ENCODE measurements around the gene GRIK3.

Gene GRIK3

DNA sequence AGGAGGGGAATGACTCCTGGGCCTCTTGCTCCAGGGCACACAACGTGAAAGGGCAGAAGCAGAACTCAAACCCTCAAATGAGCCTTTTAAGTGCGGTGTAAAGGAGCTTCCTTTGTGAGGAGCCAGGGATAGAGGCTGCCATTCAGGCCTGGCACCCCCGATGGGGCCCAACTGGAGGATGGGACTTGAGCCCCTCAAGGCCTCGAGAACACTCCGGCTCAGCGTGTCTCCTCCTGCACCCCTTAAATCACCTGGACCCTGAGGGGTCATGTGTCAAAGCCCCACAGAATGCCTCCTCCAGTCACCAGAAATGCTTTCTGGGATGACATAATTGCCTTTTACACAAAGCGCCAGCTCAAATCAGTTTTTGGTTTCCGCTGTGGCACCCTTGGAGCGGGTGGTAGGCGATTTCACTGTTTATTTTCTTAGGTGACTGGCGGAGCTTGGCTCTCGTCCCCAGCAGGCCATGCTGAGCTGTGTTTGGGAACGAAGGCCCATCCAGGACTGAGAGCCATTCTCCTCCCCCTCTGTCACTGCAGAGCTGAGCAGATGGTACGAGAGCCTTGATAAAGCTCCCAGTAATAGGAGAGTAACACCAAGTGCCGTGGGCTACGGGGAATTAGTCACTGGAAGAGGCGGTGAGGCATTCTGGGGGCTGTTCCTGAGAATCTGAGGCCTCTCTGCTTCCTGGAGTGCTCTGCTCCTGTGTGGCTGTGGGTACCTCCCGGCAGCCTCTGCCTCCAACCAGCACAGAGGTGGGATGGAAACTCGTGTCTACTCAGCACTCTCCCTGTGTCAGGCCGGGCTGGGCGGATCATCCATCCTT is 163.0 kb downstream of the GRIK3 start:
- ATAC-seq = no peak

DNA sequence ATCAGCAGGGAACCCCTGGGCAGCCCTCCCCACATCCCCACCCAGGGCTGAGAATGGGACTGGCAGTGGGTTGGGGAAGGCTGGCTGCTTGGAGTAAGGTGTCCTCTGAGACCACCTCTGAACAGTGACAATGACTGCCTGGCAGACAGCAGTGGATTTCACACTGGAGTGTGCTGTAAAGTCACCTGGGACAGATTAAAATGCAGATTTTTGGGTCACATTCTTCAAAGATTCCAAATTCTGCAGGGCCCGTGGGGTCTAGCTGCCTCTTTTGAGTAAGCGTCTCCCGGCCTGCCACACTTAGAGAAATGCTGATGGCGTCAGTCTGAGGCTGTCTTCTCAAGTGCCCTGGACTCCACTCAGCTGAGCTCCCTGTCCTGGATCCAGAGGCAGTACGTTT is 164.5 kb downstream of the GRIK3 start:
- ATAC-seq = no peak

DNA sequence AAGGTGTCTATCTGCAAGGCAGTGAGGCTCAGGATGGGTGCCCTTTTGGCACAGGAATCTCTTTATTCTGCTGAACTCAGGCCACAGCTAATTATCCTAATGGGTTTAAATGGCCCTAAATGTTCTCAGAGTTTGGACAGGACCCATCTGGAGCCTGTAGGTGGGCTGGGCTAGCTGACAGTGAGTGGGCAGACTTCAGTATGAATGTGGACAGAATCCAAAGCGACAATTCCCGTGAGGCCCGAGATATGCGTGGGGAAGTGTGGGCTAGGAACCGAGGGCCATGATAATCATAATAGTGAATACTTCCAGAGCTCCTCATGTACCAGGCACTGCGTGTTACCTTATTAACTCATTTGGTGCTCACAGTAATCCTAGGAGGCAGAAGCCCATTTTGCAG is 165.3 kb downstream of the GRIK3 start:
- no peak for ATAC-seq

DNA sequence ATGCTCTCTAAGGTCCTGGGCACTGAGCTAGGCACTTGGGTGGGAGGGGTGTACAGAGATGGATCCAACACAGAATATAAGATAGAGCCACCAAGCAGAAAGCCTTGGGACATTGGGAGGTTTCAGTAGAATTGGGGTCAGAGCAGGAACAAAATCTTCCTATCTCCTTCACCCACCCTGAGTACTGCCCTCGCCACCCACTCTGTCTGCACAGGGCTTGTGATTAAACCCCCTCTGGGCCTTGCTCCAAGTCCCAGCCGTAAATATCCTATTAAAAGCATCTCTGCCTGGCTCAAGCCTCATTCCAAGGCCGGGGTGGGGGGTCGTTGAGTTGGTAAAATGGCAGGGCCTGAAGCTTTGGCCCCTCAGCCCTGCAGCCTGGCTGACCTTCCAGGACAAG is 166.7 kb downstream of the GRIK3 start:
- ATAC-seq = no peak

DNA sequence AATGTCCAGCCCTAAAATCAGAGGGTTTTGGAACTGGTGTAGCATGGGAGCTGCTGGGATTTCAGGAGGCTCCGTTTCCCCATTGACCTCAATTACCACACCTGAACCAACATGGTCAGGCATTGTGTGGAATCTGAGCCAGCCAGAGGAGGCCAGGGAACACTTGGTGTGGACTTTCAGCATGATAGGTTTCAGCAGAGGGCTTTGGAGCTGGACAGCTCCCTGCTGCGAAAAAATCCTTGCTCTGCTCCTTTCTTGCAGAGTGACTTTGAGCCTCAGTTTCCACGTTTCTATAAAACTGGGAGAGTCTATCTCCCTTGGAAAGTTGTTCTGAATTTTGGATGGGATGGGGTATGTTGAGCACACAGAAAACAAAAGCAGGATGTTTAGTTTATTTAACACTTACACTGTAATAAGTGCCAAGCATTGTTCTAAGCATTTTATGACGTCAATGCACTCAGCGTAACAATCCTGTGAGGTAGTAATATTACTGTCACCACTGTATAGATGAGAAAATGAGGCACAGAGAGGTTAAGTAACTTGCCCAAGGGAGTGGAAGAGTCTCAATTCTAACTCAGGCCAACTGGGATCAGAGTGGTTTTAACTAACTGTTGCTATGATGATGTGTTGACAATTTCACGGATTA is 168.0 kb downstream of the GRIK3 start:
- ATAC-seq = no peak

DNA sequence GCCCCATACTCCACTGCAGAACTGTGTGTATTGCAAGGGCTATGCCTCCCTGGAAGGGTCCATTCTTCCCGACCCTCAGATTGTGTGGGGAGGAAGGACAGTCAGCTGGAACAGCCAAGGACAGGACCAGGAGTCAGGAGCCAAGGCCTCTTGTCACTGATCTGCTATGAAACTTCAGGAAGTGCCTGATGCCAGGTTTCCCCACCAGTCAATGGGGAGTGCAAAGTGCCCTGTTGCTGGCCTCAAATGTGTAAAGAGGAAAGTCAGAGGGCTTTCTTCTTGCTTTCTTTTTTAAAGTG is 168.8 kb downstream of the GRIK3 start:
- ATAC-seq = no peak

DNA sequence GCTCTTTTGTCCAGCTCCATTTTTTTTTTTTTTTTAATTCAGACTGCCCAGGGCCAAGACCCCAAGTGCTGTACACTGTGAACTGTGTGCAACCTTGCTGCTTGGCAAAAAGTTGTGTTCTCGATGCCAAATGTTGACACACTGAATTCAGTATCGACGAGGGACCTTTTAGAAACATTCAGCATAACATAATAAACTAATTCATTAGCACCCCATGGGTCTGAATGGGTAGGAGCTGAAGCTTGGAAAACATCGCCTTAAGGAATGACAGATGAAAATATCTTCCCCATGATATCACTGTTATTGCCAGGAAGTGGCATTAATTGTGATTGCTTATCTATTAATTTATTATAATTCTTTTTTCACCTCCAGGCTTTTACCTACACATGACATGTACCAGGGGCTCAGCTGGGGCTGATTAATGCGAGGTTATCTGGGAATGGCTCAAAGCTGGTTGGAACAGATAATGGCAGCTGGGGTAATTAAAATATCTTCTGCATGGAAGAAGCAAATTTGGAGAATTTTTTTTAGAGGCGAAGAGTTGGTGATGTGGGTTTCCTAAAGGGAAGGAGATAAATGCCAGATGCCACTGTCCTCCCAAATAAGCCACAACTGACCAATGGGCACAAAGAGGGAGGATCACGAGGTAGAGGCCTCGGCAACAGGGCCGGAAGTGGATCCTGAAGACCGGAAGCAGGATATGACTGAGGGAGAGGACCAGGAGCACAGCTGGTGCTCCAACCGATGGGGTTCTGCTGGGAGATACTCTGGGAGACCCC is 169.3 kb downstream of the GRIK3 start:
- no peak for ATAC-seq

DNA sequence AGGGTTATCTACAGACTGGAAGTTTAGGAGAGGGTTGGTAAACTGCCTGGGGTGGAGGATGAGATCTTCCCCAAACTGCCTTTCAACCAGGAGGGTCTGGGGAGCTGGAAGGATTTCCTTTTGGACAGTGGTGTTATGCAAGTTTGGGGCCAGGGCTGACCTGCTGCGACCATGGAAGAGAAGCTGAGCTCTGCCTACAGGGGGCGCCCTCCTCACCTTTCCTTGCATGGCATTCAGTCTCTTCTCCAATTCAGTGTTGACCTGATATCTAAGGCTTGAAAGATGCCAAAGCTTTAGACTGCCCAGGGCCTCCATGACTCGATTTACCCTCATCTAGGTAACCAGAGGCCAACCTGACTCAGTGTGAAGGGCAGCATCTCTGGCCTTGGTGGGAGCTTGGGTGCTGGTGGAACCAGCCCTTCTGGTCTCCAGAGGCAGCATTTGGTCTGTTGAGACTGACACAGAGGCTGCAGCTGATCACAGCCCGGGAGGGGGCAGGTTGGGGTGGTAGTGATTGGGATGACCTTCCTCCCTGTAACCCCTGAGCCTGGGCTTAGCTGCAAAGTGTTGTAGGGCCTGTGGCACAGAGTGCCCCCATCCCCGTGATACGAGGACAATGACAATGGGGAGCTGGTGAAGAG is 170.0 kb downstream of the GRIK3 start:
- ATAC-seq = no peak

DNA sequence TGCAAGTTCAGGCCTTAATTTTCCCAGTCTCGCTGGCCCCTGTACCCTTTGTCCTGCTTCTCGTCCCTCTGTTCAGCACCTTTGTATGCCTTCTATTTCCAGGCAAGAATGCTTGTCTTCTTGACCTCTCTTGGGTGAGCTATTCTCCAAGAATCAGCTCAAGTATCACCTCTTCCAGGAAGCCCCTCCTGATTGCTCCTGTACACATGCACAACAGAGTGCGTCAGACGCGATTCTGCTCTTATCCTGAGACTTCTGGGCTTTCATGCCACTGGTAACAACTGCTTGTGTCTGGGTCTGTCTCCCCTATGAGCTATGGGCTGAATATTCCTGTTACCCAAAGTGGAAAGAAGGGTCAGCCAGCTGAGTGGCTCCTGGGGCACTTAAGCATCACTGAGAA is 170.8 kb downstream of the GRIK3 start:
- ATAC-seq = no peak

DNA sequence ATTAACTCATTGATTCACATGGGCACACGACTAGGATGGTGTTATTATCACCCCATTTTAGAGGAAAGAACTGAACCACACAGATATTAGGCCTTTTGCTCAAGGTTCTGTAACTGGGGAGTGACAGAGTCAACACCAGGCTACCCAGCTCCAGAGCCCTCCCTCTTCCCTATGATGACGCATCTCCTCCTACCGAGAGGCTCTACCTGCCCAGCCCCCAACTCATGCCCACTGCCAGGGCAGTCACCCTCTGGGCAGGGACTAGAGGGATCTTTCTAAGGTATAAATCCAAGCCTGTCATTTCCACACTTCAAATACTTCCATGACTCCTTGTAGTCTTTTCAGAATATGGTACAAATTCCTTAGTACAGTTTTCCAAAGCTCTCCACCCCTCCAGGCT is 171.3 kb downstream of the GRIK3 start:
- ATAC-seq = no peak

DNA sequence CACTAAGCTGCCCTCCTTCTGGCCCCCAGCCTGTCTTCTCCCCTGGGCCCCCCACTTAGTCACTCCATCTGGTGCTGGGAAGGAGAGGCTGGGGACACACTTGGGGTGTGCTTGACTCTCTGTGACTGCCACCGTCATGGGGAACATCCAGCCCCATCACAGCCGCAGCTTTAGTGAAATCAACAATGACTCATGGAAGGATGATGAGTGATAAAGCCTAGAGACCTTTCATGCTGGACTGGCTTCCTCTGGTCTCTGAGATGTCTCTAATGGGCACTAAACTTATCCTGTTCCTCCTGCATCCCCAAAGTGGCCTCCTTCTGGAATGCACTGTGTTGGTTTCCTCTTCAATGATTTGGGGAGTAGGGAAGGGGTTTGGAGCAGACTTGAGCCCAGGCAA is 172.9 kb downstream of the GRIK3 start:
- ATAC-seq = no peak

DNA sequence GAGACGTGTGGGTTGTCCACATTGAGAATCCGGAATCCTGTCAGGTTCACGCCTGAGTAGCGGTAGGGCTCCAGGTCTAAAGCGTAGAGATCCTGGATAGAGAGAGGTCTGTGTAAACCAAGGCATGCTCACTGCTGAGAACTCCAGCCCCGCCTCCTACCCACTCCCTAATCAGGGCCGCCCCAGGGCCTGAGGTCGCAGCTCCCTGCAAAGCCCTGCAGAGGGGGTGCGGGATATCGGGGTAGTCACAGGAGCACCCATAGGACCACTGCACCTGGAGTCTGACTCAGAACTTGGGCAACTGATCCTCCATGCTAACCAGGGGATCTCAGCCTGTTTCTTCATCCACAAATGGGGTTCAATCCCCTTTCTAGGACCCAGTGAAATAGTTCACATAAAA is 174.4 kb downstream of the GRIK3 start:
- ATAC-seq = no peak

DNA sequence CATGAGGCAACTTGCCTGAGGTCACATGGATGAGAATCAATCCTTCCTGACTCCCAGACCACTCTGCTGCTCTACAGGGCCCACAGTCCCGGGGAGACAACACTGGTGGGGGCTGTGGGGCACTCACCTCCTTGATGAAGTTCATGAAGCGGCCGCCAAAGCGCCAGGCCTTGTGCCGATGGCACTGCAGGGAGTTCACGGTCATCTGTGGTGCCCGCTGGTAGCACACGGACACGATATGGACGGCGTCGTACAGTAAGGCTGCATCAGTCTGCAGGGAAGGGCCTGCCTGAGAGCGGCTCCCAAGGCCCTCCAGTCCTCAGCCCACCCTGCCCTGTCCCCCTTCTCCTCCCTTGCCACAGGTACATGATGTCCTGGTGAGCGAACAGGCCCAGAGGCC is 175.3 kb downstream of the GRIK3 start:
- ATAC-seq = no peak

DNA sequence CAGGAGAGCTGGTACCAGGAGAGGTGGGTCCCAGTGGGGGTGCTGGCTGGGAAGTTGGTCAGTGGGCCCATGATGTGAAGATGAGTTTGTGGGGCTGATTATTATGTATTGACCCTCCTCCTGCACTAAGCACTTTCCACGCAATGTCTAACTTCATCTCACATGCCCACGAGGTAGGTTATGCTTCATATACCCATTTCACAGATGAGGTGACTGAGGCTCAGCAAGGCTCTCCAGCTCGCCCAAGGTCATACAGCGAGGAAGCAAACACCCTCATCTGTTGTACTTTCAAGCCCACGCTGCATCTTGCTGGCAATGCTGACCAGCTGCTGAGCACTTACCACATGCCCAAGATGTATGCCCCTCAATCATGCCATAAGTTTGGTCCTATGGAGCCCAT is 175.8 kb downstream of the GRIK3 start:
- no peak for ATAC-seq

DNA sequence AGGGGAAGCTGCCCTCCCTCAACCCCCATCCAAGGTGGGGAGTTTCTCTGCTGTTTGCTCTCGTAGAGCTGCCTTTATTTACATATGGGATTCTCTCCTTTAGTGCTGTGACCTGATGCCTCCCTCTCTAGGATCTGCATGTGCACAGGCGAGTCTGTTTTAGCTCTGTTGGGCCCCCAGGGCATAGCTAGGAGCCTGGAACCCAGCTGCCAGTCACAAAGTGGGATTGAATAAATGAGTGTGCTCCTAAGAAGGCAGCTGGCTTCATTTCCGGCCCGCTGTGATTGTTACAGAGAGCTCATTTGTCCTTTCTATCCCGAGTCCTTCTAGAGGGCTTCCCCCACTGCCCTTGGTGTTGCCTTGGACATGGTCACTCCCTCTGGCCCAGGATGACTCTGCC is 176.6 kb downstream of the GRIK3 start:
- ATAC-seq = no peak

DNA sequence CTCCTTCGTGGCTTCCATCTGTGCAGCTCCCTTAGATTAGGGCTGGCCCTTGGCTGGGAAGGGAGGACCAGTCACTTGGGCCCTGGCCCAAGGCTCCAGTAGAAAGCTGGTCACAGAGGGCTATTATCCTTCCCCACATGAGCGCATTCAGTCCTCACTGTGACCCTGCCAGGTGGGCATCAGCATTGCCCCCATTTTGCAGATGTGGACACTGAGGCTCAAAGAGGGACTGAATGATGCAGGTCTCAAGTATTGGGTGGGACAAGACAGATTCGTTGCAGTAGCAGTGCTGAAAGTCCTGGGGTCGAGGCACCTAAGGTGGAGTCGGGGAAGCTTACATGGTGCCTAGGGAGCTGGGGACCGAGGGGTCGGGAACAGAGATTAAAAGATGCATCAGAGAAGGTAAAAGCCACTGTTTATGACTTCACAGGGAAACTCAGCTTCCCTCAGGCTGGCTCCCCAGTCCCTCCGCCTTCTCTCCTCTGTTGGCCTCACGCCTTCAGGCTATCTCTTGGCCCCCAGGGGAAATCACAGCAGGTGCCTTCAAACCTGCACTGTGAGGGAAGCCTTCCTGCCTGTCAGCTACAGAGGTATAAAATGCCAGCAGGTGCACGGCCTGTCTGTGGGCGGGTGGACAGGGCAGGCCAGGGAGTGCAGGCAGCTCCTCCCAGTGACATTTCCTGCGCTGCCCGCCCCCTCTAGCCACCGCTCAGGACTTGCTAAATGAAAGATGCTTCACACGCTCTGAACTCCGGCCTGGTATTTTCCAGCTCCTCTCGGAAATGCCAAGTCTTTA is 178.4 kb downstream of the GRIK3 start:
- ATAC-seq = no peak

DNA sequence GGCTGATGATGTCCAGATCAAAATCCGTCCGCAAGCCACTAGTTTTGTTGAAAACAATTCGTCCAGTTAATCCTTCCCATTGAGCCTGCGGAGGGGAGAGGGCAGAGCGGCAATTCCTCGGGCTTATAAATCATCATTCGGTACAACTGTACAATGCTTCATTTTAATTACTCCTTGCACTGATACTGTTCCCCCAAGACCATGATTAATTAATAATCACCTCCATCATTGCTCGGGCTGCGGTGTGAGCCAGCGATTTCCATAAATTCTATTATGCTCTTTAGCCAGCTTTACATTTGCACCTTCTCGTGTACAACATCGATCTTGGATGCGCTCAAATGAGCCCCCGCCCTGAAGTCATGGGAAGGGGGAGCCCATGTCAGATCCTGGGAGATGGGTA is 180.7 kb downstream of the GRIK3 start:
- no peak for ATAC-seq

DNA sequence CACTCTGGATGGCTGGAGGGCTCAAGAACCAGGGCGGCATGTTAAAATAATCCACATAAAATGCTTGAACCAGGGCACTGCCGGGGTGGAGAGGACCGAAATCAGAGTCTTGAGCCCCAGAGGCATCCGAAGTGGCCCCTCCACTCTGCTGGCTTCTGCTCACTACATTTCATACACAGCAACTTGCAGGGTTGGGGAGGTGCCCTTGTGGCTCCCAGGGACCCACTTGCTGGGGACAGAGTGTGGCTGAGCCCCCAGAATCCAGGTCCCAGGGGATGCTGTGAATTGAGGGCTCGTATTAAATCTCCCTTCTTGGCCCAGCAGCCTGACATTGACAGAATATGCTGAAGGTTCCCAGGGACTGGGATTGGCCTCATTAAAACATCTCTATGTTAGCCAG is 181.7 kb downstream of the GRIK3 start:
- ATAC-seq = no peak

DNA sequence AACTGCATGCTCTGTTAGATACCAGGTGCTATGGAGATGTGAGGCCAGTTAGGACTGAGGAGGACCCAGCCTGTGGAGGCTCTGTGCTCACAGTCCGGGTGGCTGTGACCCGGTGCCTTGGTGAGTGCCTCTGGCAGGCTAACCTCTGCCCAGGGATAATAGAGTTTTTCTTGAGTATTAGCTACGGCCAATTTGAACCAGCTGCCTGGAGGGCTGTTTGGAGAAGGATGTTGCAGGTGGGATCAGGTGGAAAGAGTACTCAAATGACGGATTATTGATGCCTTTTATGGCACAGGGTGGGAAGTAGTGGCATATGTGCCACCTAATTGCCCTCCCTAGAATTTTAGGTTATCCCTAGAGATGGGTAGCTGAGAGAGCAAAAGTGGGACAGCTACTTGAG is 182.7 kb downstream of the GRIK3 start:
- ATAC-seq = no peak

DNA sequence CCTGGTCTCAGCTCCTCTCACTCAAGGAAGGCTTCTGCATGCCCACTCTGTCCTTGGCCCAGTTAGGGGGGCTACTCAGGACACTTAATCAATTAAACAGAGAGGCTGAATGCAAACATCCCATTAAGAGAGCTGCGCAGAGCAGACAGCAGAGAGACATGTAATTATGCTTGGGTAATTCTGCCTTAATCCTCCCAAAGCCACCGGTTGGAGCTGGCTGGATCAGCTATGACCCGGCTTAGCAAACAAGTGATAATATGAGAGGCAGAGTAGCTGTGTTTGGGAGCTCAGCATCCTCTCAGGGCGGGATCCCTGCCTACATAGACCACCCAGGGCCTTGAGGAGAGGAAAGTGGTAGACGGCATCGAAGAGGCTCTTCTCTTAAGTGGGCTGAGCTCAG is 183.2 kb downstream of the GRIK3 start:
- no peak for ATAC-seq

DNA sequence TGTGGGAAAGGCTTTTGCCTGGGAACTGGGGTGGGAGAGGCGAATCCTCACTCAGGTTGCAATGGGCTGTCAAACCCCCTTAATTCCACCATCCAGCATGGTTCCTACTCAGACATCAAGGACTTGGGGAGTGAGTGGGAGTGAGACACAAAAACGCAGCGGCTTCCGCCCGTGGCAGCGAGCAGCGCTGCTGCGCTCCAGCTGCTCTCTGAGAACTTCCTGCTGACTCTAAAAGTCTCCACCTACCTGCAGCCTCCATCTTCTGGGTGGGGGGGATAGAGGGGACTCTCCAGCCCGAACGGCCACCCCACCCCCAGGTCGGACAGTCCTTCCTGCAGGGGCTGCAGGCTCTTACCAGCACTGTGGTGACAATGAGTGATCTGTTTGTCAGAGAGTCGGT is 184.4 kb downstream of the GRIK3 start:
- ATAC-seq = no peak

DNA sequence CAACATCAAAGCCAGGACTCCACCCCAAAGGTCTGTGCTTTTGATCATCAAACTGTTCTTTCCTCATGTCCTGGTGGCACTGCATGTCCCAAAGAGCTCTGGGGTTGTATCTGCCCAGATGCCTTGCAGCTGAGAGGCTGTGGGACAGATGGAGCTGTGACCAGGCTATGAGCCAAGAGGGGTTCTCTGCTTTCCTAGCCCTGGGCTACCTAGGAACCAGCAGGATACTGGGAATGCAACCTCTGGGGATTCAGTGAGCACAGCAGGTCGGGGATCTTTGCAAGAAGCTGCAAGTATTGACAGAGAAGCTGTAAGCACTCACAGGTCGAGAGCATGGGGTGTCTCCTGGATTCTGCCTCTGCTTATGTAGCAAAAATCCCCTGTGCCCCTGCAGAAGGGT is 186.6 kb downstream of the GRIK3 start:
- no peak for ATAC-seq

DNA sequence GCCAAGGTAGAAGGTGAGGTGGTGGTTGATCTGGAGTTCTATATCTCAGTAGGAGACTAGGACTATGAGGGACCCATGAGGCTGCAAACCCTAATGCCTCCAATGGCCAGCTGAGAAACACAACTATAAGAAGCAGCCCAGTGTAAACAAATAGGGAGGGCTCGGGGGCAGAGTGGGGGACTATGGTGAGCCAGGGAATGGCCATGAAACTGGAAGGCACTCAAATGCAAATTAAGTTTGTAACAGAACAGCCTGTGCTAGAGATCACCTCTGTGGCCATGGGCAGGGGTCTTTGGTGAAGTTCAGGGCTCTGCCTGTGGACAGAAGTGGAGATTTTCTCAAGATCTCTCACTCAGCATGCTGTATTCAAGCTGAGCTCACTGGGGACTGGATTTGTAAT is 187.1 kb downstream of the GRIK3 start:
- ATAC-seq = no peak
